DOHH2 (cell line): ENCODE measurements around the gene CITED4.

Source experiments
- EZH2phosphoT487 ChIP-seq: fragments of 200-600 bp; sonication (generic); IDR thresholded peaks from 2 replicates; pipeline ENCODE4 v1.6.1; 2017; ENCODE audit warnings: borderline replicate concordance, mild to moderate bottlenecking, antibody characterized with exemption, low read length, moderate library complexity, mixed read lengths
- TF ChIP-seq, protein P1 (sequence below): fragments of 200-600 bp; sonication (generic); IDR thresholded peaks from one replicate; pipeline ENCODE4 v1.5.1; 2014; ENCODE audit warnings: antibody characterized with exemption, mild to moderate bottlenecking, low read depth, low read length; ENCODE audit not compliant: poor library complexity, severe bottlenecking

DNA sequence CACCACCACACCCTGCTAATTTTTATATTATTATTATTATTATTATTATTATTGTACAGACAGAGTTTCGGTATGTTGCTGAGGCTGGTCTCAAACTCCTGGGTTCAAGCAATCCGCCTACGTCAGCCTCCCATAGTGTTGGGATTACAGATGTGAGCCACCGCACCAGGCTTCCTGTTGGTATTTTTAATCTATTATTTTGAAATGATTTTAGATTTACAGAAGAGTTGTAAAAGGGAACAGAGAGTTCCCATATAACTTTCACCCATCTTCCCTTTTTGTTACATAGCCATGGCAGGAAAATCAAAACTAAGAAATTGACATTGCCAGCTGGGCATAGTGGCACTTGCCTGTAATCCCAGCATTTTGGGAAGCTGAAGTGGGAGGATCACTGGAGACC, 42.9 kb upstream of the CITED4 start:
- TF ChIP-seq, protein P1, sequence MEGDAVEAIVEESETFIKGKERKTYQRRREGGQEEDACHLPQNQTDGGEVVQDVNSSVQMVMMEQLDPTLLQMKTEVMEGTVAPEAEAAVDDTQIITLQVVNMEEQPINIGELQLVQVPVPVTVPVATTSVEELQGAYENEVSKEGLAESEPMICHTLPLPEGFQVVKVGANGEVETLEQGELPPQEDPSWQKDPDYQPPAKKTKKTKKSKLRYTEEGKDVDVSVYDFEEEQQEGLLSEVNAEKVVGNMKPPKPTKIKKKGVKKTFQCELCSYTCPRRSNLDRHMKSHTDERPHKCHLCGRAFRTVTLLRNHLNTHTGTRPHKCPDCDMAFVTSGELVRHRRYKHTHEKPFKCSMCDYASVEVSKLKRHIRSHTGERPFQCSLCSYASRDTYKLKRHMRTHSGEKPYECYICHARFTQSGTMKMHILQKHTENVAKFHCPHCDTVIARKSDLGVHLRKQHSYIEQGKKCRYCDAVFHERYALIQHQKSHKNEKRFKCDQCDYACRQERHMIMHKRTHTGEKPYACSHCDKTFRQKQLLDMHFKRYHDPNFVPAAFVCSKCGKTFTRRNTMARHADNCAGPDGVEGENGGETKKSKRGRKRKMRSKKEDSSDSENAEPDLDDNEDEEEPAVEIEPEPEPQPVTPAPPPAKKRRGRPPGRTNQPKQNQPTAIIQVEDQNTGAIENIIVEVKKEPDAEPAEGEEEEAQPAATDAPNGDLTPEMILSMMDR, result no peak
- TF ChIP-seq EZH2phosphoT487, result no peak
